HepG2 (cell line): ENCODE measurements around the gene TMEM170B. TPM values are rescaled to one million over a fixed set of nuclear protein-coding genes. Genes with fewer than 3 reads are reported as not detected.

Source experiments
- ARNTL ChIP-seq: sonication (generic); formaldehyde crosslinking; IDR thresholded peaks from 2 replicates; pipeline ENCODE4 v1.4.0; 2020; ENCODE audit warnings: mild to moderate bottlenecking, missing genetic modification reagents
- CC2D1A ChIP-seq: sonication (generic); formaldehyde crosslinking; IDR thresholded peaks from 2 replicates; pipeline ENCODE4 v1.8.1; 2023; ENCODE audit warnings: mild to moderate bottlenecking, missing genetic modification reagents
- CEBPB ChIP-seq: IDR thresholded peaks from 2 replicates; pipeline ENCODE4 v1.6.1; 2011; ENCODE audit warnings: low read depth, low read length, improper control_type of control experiment, borderline replicate concordance
- FOXC1 ChIP-seq: sonication (generic); formaldehyde crosslinking; IDR thresholded peaks from 2 replicates; pipeline ENCODE4 v1.8.0; 2022; ENCODE audit warnings: mild to moderate bottlenecking, missing genetic modification reagents, borderline replicate concordance
- FOXM1 ChIP-seq: sonication (generic); formaldehyde crosslinking; IDR thresholded peaks from 2 replicates; pipeline ENCODE4 v1.5.0; 2020; ENCODE audit warnings: missing genetic modification reagents
- GTF2F1 ChIP-seq: fragments of 150-350 bp; IDR thresholded peaks from 2 replicates; pipeline ENCODE4 v1.6.1; 2014; ENCODE audit warnings: low read length
- MAF1 ChIP-seq: sonication (generic); formaldehyde crosslinking; IDR thresholded peaks from 2 replicates; pipeline ENCODE4 v1.5.0; 2020; ENCODE audit warnings: missing genetic modification reagents, borderline replicate concordance
- MEF2D ChIP-seq: sonication (generic); formaldehyde crosslinking; IDR thresholded peaks from 2 replicates; pipeline ENCODE4 v1.5.1; 2020; ENCODE audit warnings: mild to moderate bottlenecking, missing genetic modification reagents
- MEIS1 ChIP-seq: sonication (generic); formaldehyde crosslinking; IDR thresholded peaks from 2 replicates; pipeline ENCODE4 v1.9.0; 2021; ENCODE audit warnings: mild to moderate bottlenecking, missing genetic modification reagents, moderate library complexity, borderline replicate concordance
- MLLT10 ChIP-seq: sonication (generic); formaldehyde crosslinking; IDR thresholded peaks from 2 replicates; pipeline ENCODE4 v1.4.0; 2020; ENCODE audit warnings: missing genetic modification reagents
- MTA1 ChIP-seq: sonication (generic); formaldehyde crosslinking; IDR thresholded peaks from 2 replicates; pipeline ENCODE4 v1.4.0; 2020; ENCODE audit warnings: missing genetic modification reagents, mild to moderate bottlenecking, borderline replicate concordance
- RAD21 ChIP-seq: fragments of 450-650 bp; formaldehyde crosslinking; IDR thresholded peaks from 2 replicates; pipeline ENCODE4 v1.5.0; 2020; ENCODE audit warnings: mild to moderate bottlenecking
- SNAI1 ChIP-seq: sonication (generic); formaldehyde crosslinking; IDR thresholded peaks from 2 replicates; pipeline ENCODE4 v1.5.0; 2020; ENCODE audit warnings: mild to moderate bottlenecking, missing genetic modification reagents, borderline replicate concordance
- TOPORS ChIP-seq: sonication (generic); formaldehyde crosslinking; IDR thresholded peaks from 2 replicates; pipeline ENCODE4 v1.8.0; 2023; ENCODE audit warnings: mild to moderate bottlenecking, missing genetic modification reagents
- ZBTB42 ChIP-seq: sonication (generic); formaldehyde crosslinking; IDR thresholded peaks from 2 replicates; pipeline ENCODE4 v1.5.0; 2020; ENCODE audit warnings: mild to moderate bottlenecking, missing genetic modification reagents
- ZNF10 ChIP-seq: sonication (generic); formaldehyde crosslinking; IDR thresholded peaks from 2 replicates; pipeline ENCODE4 v1.4.0; 2020; ENCODE audit warnings: mild to moderate bottlenecking, low read depth, missing genetic modification reagents, borderline replicate concordance
- ZNF326 ChIP-seq: sonication (generic); formaldehyde crosslinking; IDR thresholded peaks from 2 replicates; pipeline ENCODE4 v1.4.0; 2020; ENCODE audit warnings: missing genetic modification reagents, borderline replicate concordance
- ZNF577 ChIP-seq: sonication (generic); formaldehyde crosslinking; IDR thresholded peaks from 2 replicates; pipeline ENCODE4 v1.4.0; 2020; ENCODE audit warnings: mild to moderate bottlenecking, low read depth, missing genetic modification reagents, borderline replicate concordance
- ZNF747 ChIP-seq: sonication (generic); formaldehyde crosslinking; IDR thresholded peaks from 2 replicates; pipeline ENCODE4 v1.8.1; 2023; ENCODE audit warnings: missing genetic modification reagents, mild to moderate bottlenecking, borderline replicate concordance
- polyA plus RNA-seq, 8 experiments: library from polyadenylated mRNA; depleted of rRNA in 3 of 8; stranded (reverse) in 7 of 8; unstranded in 1 of 8; fragments of >200 nt; fragmentation: Illumina TruSeq in 4 of 8; extraction: Trizol in 4 of 8; gene quantifications; 2 replicates each; pipeline versions ENCODE4 v1.2.1 to v1.2.3, GENCODE V29; 2011 to 2016; ENCODE audit warnings: low read depth in 4 of 8, missing spikeins in 1 of 8, mixed read lengths in 1 of 8; ENCODE audit not compliant: insufficient read depth in 1 of 8
- total RNA-seq, 5 experiments: library from RNA; depleted of rRNA; stranded (reverse); fragments of >200 nt; fragmentation: Illumina TruSeq; extraction: Trizol; gene quantifications; 2 replicates each; pipeline ENCODE4 v1.2.3, GENCODE V29; 2016; ENCODE audit warnings: low read depth in 1 of 5
- TF ChIP-seq, protein P1 (sequence below): sonication (generic); formaldehyde crosslinking; IDR thresholded peaks from 2 replicates; pipeline ENCODE4 v1.5.0; 2020; ENCODE audit warnings: mild to moderate bottlenecking, missing genetic modification reagents
- TF ChIP-seq, protein P2 (sequence below): sonication (generic); formaldehyde crosslinking; IDR thresholded peaks from 2 replicates; pipeline ENCODE4 v1.4.0; 2020; ENCODE audit warnings: missing genetic modification reagents
- TF ChIP-seq, protein P3 (sequence below): sonication (generic); formaldehyde crosslinking; IDR thresholded peaks from 2 replicates; pipeline ENCODE4 v1.4.0; 2020; ENCODE audit warnings: missing genetic modification reagents, borderline replicate concordance

Gene TMEM170B
- total and polyA plus RNA-seq, 2 of the 13 experiments (the other 11 are each of a cell fraction or from before 2014, with no cell fraction given) = 3.3 to 9.4 TPM

DNA sequence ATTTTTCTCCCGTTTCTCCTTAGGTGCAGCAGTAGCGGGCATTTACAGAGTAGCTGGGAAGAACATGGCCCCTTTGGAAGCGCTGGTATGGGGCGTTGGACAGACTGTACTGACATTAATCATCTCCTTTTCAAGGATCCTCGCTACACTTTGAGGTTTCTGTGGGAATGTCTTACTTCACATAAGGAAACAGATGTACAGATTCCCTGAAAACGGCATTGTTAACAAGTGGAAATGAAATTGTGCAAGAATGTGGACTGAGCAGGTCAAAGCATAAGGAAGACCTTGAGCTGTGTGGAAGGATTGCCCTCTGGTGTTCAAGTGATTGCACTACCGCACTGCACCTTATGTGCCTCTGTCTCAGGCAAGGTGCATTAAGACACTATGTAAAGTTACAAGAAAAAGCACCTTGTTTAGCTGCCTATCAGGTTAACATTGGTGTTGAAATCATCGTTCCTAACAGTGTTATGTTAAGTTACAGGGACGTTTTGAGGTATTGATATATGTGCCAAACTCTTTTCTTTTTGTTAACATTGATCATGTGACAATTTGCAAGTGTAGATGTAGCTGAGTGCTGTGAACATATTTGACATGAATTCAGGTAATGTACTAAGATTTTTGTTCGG lies 38.0 kb downstream of the TMEM170B start (continued):
- no peak for TF ChIP-seq MLLT10 (CRISPR knock-in tag)
- TF ChIP-seq RAD21 (CRISPR knock-in tag) = peak; percentile 89
- TF ChIP-seq ZNF10 (CRISPR knock-in tag) = no peak
- TF ChIP-seq FOXM1 = no peak
- TF ChIP-seq CC2D1A (CRISPR knock-in tag) = no peak
- no peak for TF ChIP-seq MEF2D (CRISPR knock-in tag)
- TF ChIP-seq ARNTL (CRISPR knock-in tag) = no peak
- TF ChIP-seq ZNF747 (CRISPR knock-in tag) = no peak; the same call in 1 of the 2 replicates
- TF ChIP-seq ZBTB42 (CRISPR knock-in tag) = no peak
- no peak for TF ChIP-seq FOXC1 (CRISPR knock-in tag)
- no peak for TF ChIP-seq MEIS1 (CRISPR knock-in tag)
- TF ChIP-seq, protein P1, sequence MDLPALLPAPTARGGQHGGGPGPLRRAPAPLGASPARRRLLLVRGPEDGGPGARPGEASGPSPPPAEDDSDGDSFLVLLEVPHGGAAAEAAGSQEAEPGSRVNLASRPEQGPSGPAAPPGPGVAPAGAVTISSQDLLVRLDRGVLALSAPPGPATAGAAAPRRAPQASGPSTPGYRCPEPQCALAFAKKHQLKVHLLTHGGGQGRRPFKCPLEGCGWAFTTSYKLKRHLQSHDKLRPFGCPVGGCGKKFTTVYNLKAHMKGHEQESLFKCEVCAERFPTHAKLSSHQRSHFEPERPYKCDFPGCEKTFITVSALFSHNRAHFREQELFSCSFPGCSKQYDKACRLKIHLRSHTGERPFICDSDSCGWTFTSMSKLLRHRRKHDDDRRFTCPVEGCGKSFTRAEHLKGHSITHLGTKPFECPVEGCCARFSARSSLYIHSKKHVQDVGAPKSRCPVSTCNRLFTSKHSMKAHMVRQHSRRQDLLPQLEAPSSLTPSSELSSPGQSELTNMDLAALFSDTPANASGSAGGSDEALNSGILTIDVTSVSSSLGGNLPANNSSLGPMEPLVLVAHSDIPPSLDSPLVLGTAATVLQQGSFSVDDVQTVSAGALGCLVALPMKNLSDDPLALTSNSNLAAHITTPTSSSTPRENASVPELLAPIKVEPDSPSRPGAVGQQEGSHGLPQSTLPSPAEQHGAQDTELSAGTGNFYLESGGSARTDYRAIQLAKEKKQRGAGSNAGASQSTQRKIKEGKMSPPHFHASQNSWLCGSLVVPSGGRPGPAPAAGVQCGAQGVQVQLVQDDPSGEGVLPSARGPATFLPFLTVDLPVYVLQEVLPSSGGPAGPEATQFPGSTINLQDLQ (CRISPR knock-in tag) = no peak
- TF ChIP-seq, protein P2, sequence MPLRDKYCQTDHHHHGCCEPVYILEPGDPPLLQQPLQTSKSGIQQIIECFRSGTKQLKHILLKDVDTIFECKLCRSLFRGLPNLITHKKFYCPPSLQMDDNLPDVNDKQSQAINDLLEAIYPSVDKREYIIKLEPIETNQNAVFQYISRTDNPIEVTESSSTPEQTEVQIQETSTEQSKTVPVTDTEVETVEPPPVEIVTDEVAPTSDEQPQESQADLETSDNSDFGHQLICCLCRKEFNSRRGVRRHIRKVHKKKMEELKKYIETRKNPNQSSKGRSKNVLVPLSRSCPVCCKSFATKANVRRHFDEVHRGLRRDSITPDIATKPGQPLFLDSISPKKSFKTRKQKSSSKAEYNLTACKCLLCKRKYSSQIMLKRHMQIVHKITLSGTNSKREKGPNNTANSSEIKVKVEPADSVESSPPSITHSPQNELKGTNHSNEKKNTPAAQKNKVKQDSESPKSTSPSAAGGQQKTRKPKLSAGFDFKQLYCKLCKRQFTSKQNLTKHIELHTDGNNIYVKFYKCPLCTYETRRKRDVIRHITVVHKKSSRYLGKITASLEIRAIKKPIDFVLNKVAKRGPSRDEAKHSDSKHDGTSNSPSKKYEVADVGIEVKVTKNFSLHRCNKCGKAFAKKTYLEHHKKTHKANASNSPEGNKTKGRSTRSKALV = no peak
- TF ChIP-seq ZNF326 = no peak
- no peak for TF ChIP-seq ZNF577 (CRISPR knock-in tag)
- TF ChIP-seq, protein P3, sequence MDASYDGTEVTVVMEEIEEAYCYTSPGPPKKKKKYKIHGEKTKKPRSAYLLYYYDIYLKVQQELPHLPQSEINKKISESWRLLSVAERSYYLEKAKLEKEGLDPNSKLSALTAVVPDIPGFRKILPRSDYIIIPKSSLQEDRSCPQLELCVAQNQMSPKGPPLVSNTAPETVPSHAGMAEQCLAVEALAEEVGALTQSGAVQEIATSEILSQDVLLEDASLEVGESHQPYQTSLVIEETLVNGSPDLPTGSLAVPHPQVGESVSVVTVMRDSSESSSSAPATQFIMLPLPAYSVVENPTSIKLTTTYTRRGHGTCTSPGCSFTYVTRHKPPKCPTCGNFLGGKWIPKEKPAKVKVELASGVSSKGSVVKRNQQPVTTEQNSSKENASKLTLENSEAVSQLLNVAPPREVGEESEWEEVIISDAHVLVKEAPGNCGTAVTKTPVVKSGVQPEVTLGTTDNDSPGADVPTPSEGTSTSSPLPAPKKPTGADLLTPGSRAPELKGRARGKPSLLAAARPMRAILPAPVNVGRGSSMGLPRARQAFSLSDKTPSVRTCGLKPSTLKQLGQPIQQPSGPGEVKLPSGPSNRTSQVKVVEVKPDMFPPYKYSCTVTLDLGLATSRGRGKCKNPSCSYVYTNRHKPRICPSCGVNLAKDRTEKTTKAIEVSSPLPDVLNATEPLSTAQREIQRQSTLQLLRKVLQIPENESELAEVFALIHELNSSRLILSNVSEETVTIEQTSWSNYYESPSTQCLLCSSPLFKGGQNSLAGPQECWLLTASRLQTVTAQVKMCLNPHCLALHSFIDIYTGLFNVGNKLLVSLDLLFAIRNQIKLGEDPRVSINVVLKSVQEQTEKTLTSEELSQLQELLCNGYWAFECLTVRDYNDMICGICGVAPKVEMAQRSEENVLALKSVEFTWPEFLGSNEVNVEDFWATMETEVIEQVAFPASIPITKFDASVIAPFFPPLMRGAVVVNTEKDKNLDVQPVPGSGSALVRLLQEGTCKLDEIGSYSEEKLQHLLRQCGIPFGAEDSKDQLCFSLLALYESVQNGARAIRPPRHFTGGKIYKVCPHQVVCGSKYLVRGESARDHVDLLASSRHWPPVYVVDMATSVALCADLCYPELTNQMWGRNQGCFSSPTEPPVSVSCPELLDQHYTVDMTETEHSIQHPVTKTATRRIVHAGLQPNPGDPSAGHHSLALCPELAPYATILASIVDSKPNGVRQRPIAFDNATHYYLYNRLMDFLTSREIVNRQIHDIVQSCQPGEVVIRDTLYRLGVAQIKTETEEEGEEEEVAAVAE (CRISPR knock-in tag) = peak; percentile 46; the same call in 1 of the 2 replicates
- no peak for TF ChIP-seq MAF1 (CRISPR knock-in tag)
- TF ChIP-seq GTF2F1 = no peak
- no peak for TF ChIP-seq SNAI1 (CRISPR knock-in tag)
- no peak for TF ChIP-seq MTA1
- no peak for TF ChIP-seq TOPORS
- TF ChIP-seq CEBPB = peak; percentile 99
